ENCODE data around the gene HDAC4. TPM values are rescaled to one million over a fixed set of nuclear protein-coding genes. Genes with fewer than 3 reads are reported as not detected.

The HDAC4 gene
- total RNA-seq, 6 experiments from 2014 or later, result 7.4 to 13.0 (median 9.5) TPM

- H3K4me1 Mint-ChIP-seq (ENCODE audit: low read depth), result no peaks in the 10 kb centered on the region
- no peaks in the 10 kb centered on the region for H3K36me3 Mint-ChIP-seq (ENCODE audit: low read depth)
- DNase-seq, result no peak
- no peak overlapping the region for H3K4me3 Mint-ChIP-seq
- no peak for TF ChIP-seq CTCF (IDR thresholded peaks at IDR 0.05)
- peaks cover 2% of the 10 kb centered on the region for H3K27me3 Mint-ChIP-seq (ENCODE audit: insufficient read depth)
- H3K9me3 Mint-ChIP-seq, result no peaks in the 10 kb centered on the region
- H3K27ac Mint-ChIP-seq, result no peak overlapping the region
These were observed 205.4 kb downstream of the HDAC4 start for GRCh38 chr2:239195318-239195871.

GRCh38 chr2:239194731-239195317, 206.0 kb downstream of the HDAC4 start:
- H3K4me3 Mint-ChIP-seq, result no peak overlapping the region
- H3K4me1 Mint-ChIP-seq (ENCODE audit: low read depth), result no peaks in the 10 kb centered on the region
- H3K9me3 Mint-ChIP-seq, result no peaks in the 10 kb centered on the region
- peaks cover 2% of the 10 kb centered on the region for H3K27me3 Mint-ChIP-seq (ENCODE audit: insufficient read depth)
- no peak for DNase-seq
- H3K36me3 Mint-ChIP-seq (ENCODE audit: low read depth), result no peaks in the 10 kb centered on the region
- H3K27ac Mint-ChIP-seq, result no peak overlapping the region
- no peak for TF ChIP-seq CTCF (IDR thresholded peaks at IDR 0.05)

- Mint-ChIP-seq H3K9me3 (no peaks in the 10 kb centered on the region), H3K27ac (no peak overlapping the region), H3K4me3 (no peak overlapping the region), H3K4me1 (ENCODE audit: low read depth) (no peaks in the 10 kb centered on the region), H3K27me3 (ENCODE audit: insufficient read depth) (peaks cover 2% of the 10 kb centered on the region), H3K36me3 (ENCODE audit: low read depth) (peaks cover 4% of the 10 kb centered on the region; the same call in 1 of the 2 replicates)
- TF ChIP-seq CTCF (IDR thresholded peaks at IDR 0.05), result peak; percentile 35; the same call in 1 of the 2 replicates
- no peak for DNase-seq
These were observed 206.7 kb downstream of the HDAC4 start for GRCh38 chr2:239193925-239194677.

GRCh38 chr2:239193401-239193811, 207.4 kb downstream of the HDAC4 start:
- no peak overlapping the region for H3K27ac Mint-ChIP-seq
- no peaks in the 10 kb centered on the region for H3K9me3 Mint-ChIP-seq
- H3K36me3 Mint-ChIP-seq (ENCODE audit: low read depth), result peaks cover 8% of the 10 kb centered on the region; the same call in 1 of the 2 replicates
- no peaks in the 10 kb centered on the region for H3K4me1 Mint-ChIP-seq (ENCODE audit: low read depth)
- no peak for DNase-seq
- TF ChIP-seq CTCF (IDR thresholded peaks at IDR 0.05), result no peak
- no peaks in the 10 kb centered on the region; the same call in 1 of the 2 replicates for H3K27me3 Mint-ChIP-seq (ENCODE audit: insufficient read depth)
- no peak overlapping the region for H3K4me3 Mint-ChIP-seq

- peaks cover 12% of the 10 kb centered on the region; the same call in 1 of the 2 replicates for H3K36me3 Mint-ChIP-seq (ENCODE audit: low read depth)
- no peak overlapping the region for H3K27ac Mint-ChIP-seq
- H3K4me3 Mint-ChIP-seq, result no peak overlapping the region
- no peaks in the 10 kb centered on the region for H3K9me3 Mint-ChIP-seq
- no peak for DNase-seq
- H3K27me3 Mint-ChIP-seq (ENCODE audit: insufficient read depth), result no peaks in the 10 kb centered on the region; the same call in 1 of the 2 replicates
- no peak for TF ChIP-seq CTCF (IDR thresholded peaks at IDR 0.05)
- H3K4me1 Mint-ChIP-seq (ENCODE audit: low read depth), result no peaks in the 10 kb centered on the region
These were observed 207.8 kb downstream of the HDAC4 start for GRCh38 chr2:239192975-239193374.
